ENCODE data around the gene RNU7-1. TPM values are rescaled to one million over a fixed set of nuclear protein-coding genes. Genes with fewer than 3 reads are reported as not detected.

The RNU7-1 gene
- total RNA-seq, 6 donors from 2014 or later: not detected

- ATAC-seq (ENCODE audit: low FRiP score in 2 of 2): no peak
- H3K4me1 ChIP-seq: peaks cover 47 to 61% (median 59%) of the 10 kb centered on the region in 4 donors
- H3K27me3 ChIP-seq: no peaks in the 10 kb centered on the region
- H3K9me3 ChIP-seq: no peaks in the 10 kb centered on the region
- peak overlapping the region in 3 of 4 donors; percentile 58 to 64 (median 60) for H3K4me3 ChIP-seq
- TF ChIP-seq POLR2AphosphoS5 (IDR thresholded peaks at IDR 0.05) (no peak), EP300 (IDR thresholded peaks at IDR 0.05) (no peak), CTCF (IDR thresholded peaks at IDR 0.05) (no peak), POLR2A (IDR thresholded peaks at IDR 0.05) (no peak)
- H3K36me3 ChIP-seq: peaks cover 8 to 47% (median 35%) of the 10 kb centered on the region in 4 donors
- 53 to 90% methylated on average over 1 to 8 of the region's 8 CpGs for WGBS, 2 donors
- peak overlapping the region; percentile 89 to 96 (median 90) for H3K27ac ChIP-seq
- no peak for DNase-seq
These were observed 21.0 kb downstream of the RNU7-1 start for GRCh38 chr12:6964605-6965025.

GRCh38 chr12:6965026-6965661 is 21.5 kb downstream of the RNU7-1 start:
- Histone ChIP-seq H3K27me3 (no peaks in the 10 kb centered on the region), H3K27ac (peak overlapping the region; percentile 89 to 96 (median 90)), H3K9me3 (no peaks in the 10 kb centered on the region), H3K4me3 (peak overlapping the region in 2 of 4 donors; percentile 58 to 64), H3K36me3 (peaks cover 8 to 43% (median 35%) of the 10 kb centered on the region in 4 donors), H3K4me1 (peaks cover 45 to 61% (median 57%) of the 10 kb centered on the region in 4 donors)
- DNase-seq (peak in 1 of 2 donors; percentile 92), ATAC-seq (ENCODE audit: low FRiP score in 2 of 2) (peak; percentile 61 to 79)
- peak; percentile 85 to 95 (median 93) for TF ChIP-seq CTCF (IDR thresholded peaks at IDR 0.05)
- peak in 1 of 4 donors; percentile 30 for TF ChIP-seq POLR2A (IDR thresholded peaks at IDR 0.05)
- TF ChIP-seq POLR2AphosphoS5 (IDR thresholded peaks at IDR 0.05): peak; percentile 24 to 44
- no peak for TF ChIP-seq EP300 (IDR thresholded peaks at IDR 0.05)
- WGBS, 2 donors: 21 to 40% methylated on average over 7 to 12 of the region's 12 CpGs

GRCh38 chr12:6965714-6966113 is 22.1 kb downstream of the RNU7-1 start:
- ATAC-seq (ENCODE audit: low FRiP score in 2 of 2) (no peak), DNase-seq (no peak)
- no peak for TF ChIP-seq CTCF (IDR thresholded peaks at IDR 0.05)
- no peak for TF ChIP-seq EP300 (IDR thresholded peaks at IDR 0.05)
- no peak for TF ChIP-seq POLR2AphosphoS5 (IDR thresholded peaks at IDR 0.05)
- TF ChIP-seq POLR2A (IDR thresholded peaks at IDR 0.05): no peak
- Histone ChIP-seq H3K4me1 (peaks cover 39 to 55% (median 51%) of the 10 kb centered on the region in 4 donors), H3K27ac (peak overlapping the region; percentile 10 to 96 (median 51)), H3K4me3 (no peak overlapping the region), H3K36me3 (peaks cover 8 to 38% (median 35%) of the 10 kb centered on the region in 4 donors), H3K9me3 (no peaks in the 10 kb centered on the region), H3K27me3 (no peaks in the 10 kb centered on the region)
- 83 to 89% methylated on average over 4 of the region's 4 CpGs for WGBS, 2 donors

- ATAC-seq (ENCODE audit: low FRiP score in 2 of 2) (no peak), DNase-seq (no peak)
- 77 to 89% methylated on average over 7 of the region's 7 CpGs for WGBS, 2 donors
- Histone ChIP-seq H3K4me3 (no peak overlapping the region), H3K27ac (no peak overlapping the region), H3K4me1 (peaks cover 34 to 51% (median 47%) of the 10 kb centered on the region in 4 donors), H3K9me3 (no peaks in the 10 kb centered on the region), H3K27me3 (no peaks in the 10 kb centered on the region), H3K36me3 (peaks cover 8 to 38% (median 35%) of the 10 kb centered on the region in 4 donors)
- TF ChIP-seq POLR2A (IDR thresholded peaks at IDR 0.05) (no peak), POLR2AphosphoS5 (IDR thresholded peaks at IDR 0.05) (no peak), CTCF (IDR thresholded peaks at IDR 0.05) (no peak), EP300 (IDR thresholded peaks at IDR 0.05) (no peak)
These were observed 22.7 kb downstream of the RNU7-1 start for GRCh38 chr12:6966351-6966750.

Measured in upper lobe of left lung (tissue), 6 donors.